A673 (cell line): ENCODE data around the gene UGT1A9.

Experiments used
- CTCF ChIP-seq: fragments of 300-800, 200-600 bp; sonication (generic); conservative IDR thresholded peaks from 2 replicates; pipeline ENCODE4 v1.5.1; 2017; ENCODE audit warnings: low read depth, mild to moderate bottlenecking, antibody characterized with exemption, low read length, moderate library complexity, mixed read lengths
- EZH2 ChIP-seq: fragments of 200-600 bp; sonication (generic); IDR thresholded peaks from 2 replicates; pipeline ENCODE4 v1.6.1; 2017; ENCODE audit warnings: borderline replicate concordance, low read depth, mild to moderate bottlenecking, mixed read lengths, antibody characterized with exemption, low read length; ENCODE audit not compliant: poor library complexity, severe bottlenecking

GRCh38 chr2:233766416-233766815 lies 94.7 kb downstream of the UGT1A9 start:
- TF ChIP-seq CTCF (no peak), EZH2 (no peak)
